Endothelial cell of umbilical vein (primary cell): ENCODE measurements around the gene SMC1A. TPM values are rescaled to one million over a fixed set of nuclear protein-coding genes. Genes with fewer than 3 reads are reported as not detected.

Source experiments
- BruUV-seq: library from RNA; stranded (reverse); fragments of 400-500 nt; replicated peaks from 2 replicates; lab custom pipeline; 2021; lab: Mats Ljungman, UMichigan
- CTCF ChIA-PET: fragments of 300-600, 350-600 bp; sonication (Branson Sonifier 250); formaldehyde crosslinking; loops from one replicate; lab custom pipeline; 2021; ENCODE audit warnings: antibody characterized with exemption, inconsistent platforms; lab: Charles Lee
- POLR2A ChIA-PET: fragments of 300-600, 350-600 bp; sonication (Branson Sonifier 250); formaldehyde crosslinking; loops from one replicate; lab custom pipeline; 2021; ENCODE audit warnings: antibody characterized with exemption, inconsistent platforms; lab: Charles Lee
- DNase-seq: peaks from one replicate; pipeline ENCODE4 v3.0.0-alpha.2; 2011; ENCODE audit warnings: low read depth, low spot score
- FAIRE-seq: peaks from 2 replicates; lab custom pipeline; 2011; peaks lifted over from hg19 to GRCh38; lab: Jason Lieb, UNC
- H2AFZ ChIP-seq: 2 replicates; pipeline ENCODE4 v1.6.0; 2012; ENCODE audit warnings: low read depth, low read length, control low read depth, inconsistent platforms
- H3K27ac ChIP-seq: 2 replicates; pipeline ENCODE4 v1.5.1; 2011; ENCODE audit warnings: low read depth, mild to moderate bottlenecking, control low read depth, low read length, moderate library complexity; ENCODE audit not compliant: insufficient read depth
- H3K27me3 ChIP-seq, 2 experiments: 2 replicates each; pipeline versions ENCODE4 v1.6.0 to v1.6.1; 2011; ENCODE audit warnings: low read length in 2 of 2, mixed read lengths in 1 of 2; ENCODE audit not compliant: control insufficient read depth in 2 of 2, insufficient read depth in 2 of 2
- H3K36me3 ChIP-seq, 2 experiments: 2 replicates in 1 of 2; 3 replicates in 1 of 2; pipeline ENCODE4 v1.5.1; 2011; ENCODE audit warnings: low read length in 2 of 2, mild to moderate bottlenecking in 1 of 2, moderate library complexity in 1 of 2; ENCODE audit not compliant: control insufficient read depth in 2 of 2, insufficient read depth in 2 of 2; ENCODE audit errors: extremely low read depth in 1 of 2
- H3K4me1 ChIP-seq: 3 replicates; pipeline ENCODE4 v1.5.1; 2011; ENCODE audit warnings: mild to moderate bottlenecking, low read length; ENCODE audit not compliant: control insufficient read depth, insufficient read depth; ENCODE audit errors: extremely low read depth
- H3K4me2 ChIP-seq: 2 replicates; pipeline ENCODE4 v1.6.1; 2011; ENCODE audit warnings: low read length, control low read depth, mixed read lengths; ENCODE audit not compliant: insufficient read depth
- H3K4me3 ChIP-seq, 3 experiments: fragments of 200-600 bp in 1 of 3; sonication (generic), shearing (Covaris generic) in 1 of 3; replicated peaks in 1 of 3; 2 replicates each; pipeline ENCODE4 v1.5.1; 2011 to 2016; ENCODE audit warnings: control low read depth in 3 of 3, low read length in 3 of 3, mild to moderate bottlenecking in 2 of 3, inconsistent platforms in 1 of 3, low read depth in 1 of 3, moderate library complexity in 1 of 3; ENCODE audit not compliant: insufficient read depth in 1 of 3
- H3K79me2 ChIP-seq: 2 replicates; pipeline ENCODE4 v1.6.0; 2012; ENCODE audit warnings: low read length, inconsistent platforms; ENCODE audit not compliant: control insufficient read depth, insufficient read depth
- H3K9ac ChIP-seq: replicated peaks from 2 replicates; pipeline ENCODE3; 2011; ENCODE audit warnings: low read length, control low read depth; ENCODE audit not compliant: insufficient read depth; ENCODE audit errors: extremely low read depth
- H3K9me1 ChIP-seq: replicated peaks from 3 replicates; pipeline ENCODE4 v1.6.0; 2011; ENCODE audit warnings: mild to moderate bottlenecking, low read length; ENCODE audit not compliant: control insufficient read depth, insufficient read depth; ENCODE audit errors: extremely low read depth
- H3K9me3 ChIP-seq: replicated peaks from 2 replicates; pipeline ENCODE4 v1.5.1; 2012; ENCODE audit warnings: low read length, inconsistent platforms; ENCODE audit not compliant: control insufficient read depth, insufficient read depth
- H4K20me1 ChIP-seq: replicated peaks from 2 replicates; pipeline ENCODE3; 2011; ENCODE audit warnings: mild to moderate bottlenecking, low read length; ENCODE audit not compliant: control insufficient read depth, insufficient read depth; ENCODE audit errors: extremely low read depth
- EZH2 ChIP-seq: IDR thresholded peaks from 2 replicates; pipeline ENCODE4 v1.6.1; 2012; ENCODE audit warnings: borderline replicate concordance, low read depth, mild to moderate bottlenecking, moderate library complexity, low read length, inconsistent platforms; ENCODE audit not compliant: severe bottlenecking
- FOS ChIP-seq: IDR thresholded peaks from 2 replicates; pipeline ENCODE4 v1.6.1; 2011; ENCODE audit warnings: mild to moderate bottlenecking, low read length, moderate library complexity, borderline replicate concordance; ENCODE audit not compliant: insufficient read depth
- GATA2 ChIP-seq: IDR thresholded peaks from 2 replicates; pipeline ENCODE4 v1.7.0; 2011; ENCODE audit warnings: low read depth, mild to moderate bottlenecking, moderate library complexity, mixed read lengths, low read length; ENCODE audit not compliant: insufficient read length, insufficient read depth
- JUN ChIP-seq: IDR thresholded peaks from 2 replicates; pipeline ENCODE4 v1.6.1; 2011; ENCODE audit warnings: borderline replicate concordance, low read depth; ENCODE audit not compliant: insufficient read length, insufficient read depth
- MYC ChIP-seq: IDR thresholded peaks from one replicate; pipeline ENCODE4 v1.6.1; 2011; ENCODE audit warnings: mild to moderate bottlenecking, low read depth, low read length
- POLR2A ChIP-seq: IDR thresholded peaks from 2 replicates; pipeline ENCODE4 v1.6.1; 2012; ENCODE audit warnings: low read depth, mild to moderate bottlenecking, control low read depth, low read length
- POLR2AphosphoS5 ChIP-seq: IDR thresholded peaks from 2 replicates; pipeline ENCODE4 v1.6.1; 2012; ENCODE audit warnings: low read depth, mild to moderate bottlenecking, control low read depth, low read length, moderate library complexity; ENCODE audit not compliant: insufficient read depth
- dilution Hi-C: fragments of 300-500 bp; cut with MboI; formaldehyde crosslinking; loops from one replicate; pipeline ENCODE4 v1.15.0; 2019; ENCODE audit warnings: low sequenced_read_pairs; ENCODE audit not compliant: extremely low pct_ligation_motif_present
- intact Hi-C: fragments of 100-400 bp; cut with micrococcal nuclease; formaldehyde crosslinking; loops from one replicate; pipeline ENCODE4 v1.10.0; 2022
- polyA plus RNA-seq, 4 experiments: library from polyadenylated mRNA; depleted of rRNA in 3 of 4; stranded (reverse) in 3 of 4; unstranded in 1 of 4; fragments of >200 nt; gene quantifications; 2 replicates each; pipeline versions ENCODE4 v1.2.1 to v1.2.3, GENCODE V29; 2011 to 2012; ENCODE audit warnings: missing spikeins in 1 of 4
- total RNA-seq: library from RNA; stranded (reverse); gene quantifications from 2 replicates; pipeline ENCODE4 v1.2.3, GENCODE V29; 2021
- TF ChIP-seq, protein P1 (sequence below), 2 donors: IDR thresholded peaks; 1 replicate in 1 of 2; 2 replicates in 1 of 2; pipeline ENCODE4 v1.5.1; 2011; ENCODE audit warnings: low read length in 2 of 2, mild to moderate bottlenecking in 2 of 2, moderate library complexity in 2 of 2, control low read depth in 1 of 2, inconsistent platforms in 1 of 2, low read depth in 1 of 2; ENCODE audit not compliant: insufficient read depth in 1 of 2; ENCODE audit errors: extremely low read depth in 1 of 2
- TF ChIP-seq, protein P2 (sequence below): IDR thresholded peaks from 2 replicates; pipeline ENCODE4 v1.6.1; 2011; ENCODE audit not compliant: insufficient read depth, insufficient read length

SMC1A gene
- total and polyA plus RNA-seq, 2 donors (not counting 3 experiments of a cell fraction or from before 2014, with no cell fraction given), result 15.4 to 75.9 TPM

DNA sequence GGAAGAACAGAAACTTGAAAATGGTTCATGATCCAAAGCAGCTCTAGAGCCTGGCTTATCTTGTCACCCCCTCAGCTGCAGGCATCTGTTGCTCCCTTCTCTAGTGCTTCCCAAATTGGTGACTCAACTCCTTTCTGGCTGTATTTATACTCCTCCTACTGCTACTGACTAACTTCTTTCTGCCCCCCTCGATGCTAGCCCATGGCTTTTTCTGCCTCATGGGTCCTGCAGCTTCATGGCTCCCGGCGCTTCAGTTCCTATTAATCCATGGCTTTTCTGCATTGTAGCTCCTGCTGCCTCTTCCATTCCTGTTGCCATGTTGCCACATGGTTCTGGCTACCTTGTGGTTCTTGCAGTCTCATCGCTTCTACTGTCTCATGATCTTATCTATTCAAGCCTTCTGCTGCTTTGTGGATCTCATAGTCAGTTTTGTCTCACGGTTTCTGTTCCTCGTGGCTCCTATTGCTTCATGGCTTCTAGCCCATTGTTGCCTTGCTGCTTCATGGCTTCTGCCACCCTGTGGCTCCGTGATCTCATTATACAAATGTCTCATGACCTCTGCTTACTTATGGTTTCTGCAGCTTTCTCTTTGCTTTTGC is 48.1 kb downstream of the SMC1A start:
- Histone ChIP-seq H3K9me1 (no peaks in the 10 kb centered on the region), H3K4me3 (no peak overlapping the region), H3K27me3 (no peaks in the 10 kb centered on the region), H3K27ac (no peak overlapping the region), H3K4me2 (no peak overlapping the region), H3K4me1 (no peaks in the 10 kb centered on the region), H3K79me2 (no peaks in the 10 kb centered on the region), H3K36me3 (peaks cover 0 to 2% of the 10 kb centered on the region in 2 experiments), H2AFZ (no peak overlapping the region), H4K20me1 (no peaks in the 10 kb centered on the region), H3K9ac (no peak overlapping the region), H3K9me3 (no peaks in the 10 kb centered on the region)
- intact Hi-C loops, result no loop called here
- BruUV-seq, result no TSS peak
- TF ChIP-seq MYC (no peak), POLR2A (no peak), GATA2 (no peak), EZH2 (no peak), JUN (no peak), POLR2AphosphoS5 (no peak), FOS (no peak)
- TF ChIP-seq, protein P1, sequence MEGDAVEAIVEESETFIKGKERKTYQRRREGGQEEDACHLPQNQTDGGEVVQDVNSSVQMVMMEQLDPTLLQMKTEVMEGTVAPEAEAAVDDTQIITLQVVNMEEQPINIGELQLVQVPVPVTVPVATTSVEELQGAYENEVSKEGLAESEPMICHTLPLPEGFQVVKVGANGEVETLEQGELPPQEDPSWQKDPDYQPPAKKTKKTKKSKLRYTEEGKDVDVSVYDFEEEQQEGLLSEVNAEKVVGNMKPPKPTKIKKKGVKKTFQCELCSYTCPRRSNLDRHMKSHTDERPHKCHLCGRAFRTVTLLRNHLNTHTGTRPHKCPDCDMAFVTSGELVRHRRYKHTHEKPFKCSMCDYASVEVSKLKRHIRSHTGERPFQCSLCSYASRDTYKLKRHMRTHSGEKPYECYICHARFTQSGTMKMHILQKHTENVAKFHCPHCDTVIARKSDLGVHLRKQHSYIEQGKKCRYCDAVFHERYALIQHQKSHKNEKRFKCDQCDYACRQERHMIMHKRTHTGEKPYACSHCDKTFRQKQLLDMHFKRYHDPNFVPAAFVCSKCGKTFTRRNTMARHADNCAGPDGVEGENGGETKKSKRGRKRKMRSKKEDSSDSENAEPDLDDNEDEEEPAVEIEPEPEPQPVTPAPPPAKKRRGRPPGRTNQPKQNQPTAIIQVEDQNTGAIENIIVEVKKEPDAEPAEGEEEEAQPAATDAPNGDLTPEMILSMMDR (IDR thresholded peaks at IDR 0.05; ENCODE audit: extremely low read depth in 1 of 2, insufficient read depth in 1 of 2, low read depth in 1 of 2, low read length in 2 of 2), result no peak
- TF ChIP-seq, protein P2, sequence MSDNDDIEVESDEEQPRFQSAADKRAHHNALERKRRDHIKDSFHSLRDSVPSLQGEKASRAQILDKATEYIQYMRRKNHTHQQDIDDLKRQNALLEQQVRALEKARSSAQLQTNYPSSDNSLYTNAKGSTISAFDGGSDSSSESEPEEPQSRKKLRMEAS, result no peak
- dilution Hi-C loops, result no loop called here
- DNase-seq, result no peak
- ChIA-PET POLR2A (no interaction called here), CTCF (no interaction called here)
- peak; percentile 61 for FAIRE-seq
